Activated CD4-positive, alpha-beta T cell treated with anti-CD3 and anti-CD28 coated beads for 48 hours (primary cell): Measurements from ENCODE around the gene CDH24.
"Not testable (repeated sequence)": the region's sequence is repeated elsewhere in the genome, so short reads cannot be mapped to it uniquely, and the experiment has no call there.

Source experiments
- DNase-seq: peaks from one replicate; pipeline ENCODE4 v3.0.0-alpha.2; 2020

The CDH24 gene

DNA sequence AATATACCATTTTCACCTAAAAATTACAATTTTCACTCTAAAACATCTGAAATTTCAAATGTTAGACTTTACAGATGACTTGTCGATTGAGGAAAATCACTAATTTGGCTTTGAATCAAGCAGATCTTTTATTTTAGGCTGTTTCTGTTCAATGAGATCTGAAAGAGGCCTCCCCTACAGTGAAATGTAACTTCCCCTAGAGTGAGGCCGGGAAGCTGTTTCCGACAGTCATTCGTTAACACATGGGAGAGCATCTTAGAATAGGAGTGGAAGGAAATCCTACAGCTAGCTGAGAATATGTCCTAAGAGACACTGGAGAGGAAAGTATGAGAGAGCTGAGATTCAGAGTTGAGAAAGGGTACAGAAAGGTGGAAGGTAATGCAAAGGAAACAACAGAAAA lies 41.7 kb downstream of the CDH24 start:
- no peak for DNase-seq

DNA sequence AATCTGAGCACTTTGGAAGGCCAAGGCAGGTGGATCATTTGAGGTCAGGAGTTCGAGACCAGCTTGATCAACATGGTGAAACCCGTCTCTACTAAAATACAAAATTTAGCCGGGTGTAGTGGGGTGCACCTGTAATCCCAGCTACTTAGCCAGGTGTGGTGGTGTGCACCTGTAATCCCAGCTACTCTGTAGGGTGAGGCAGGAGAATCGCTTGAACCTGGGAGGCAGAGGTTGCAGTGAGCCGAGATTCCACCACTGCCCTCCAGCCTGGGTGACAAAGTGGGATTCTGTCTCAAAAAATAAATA lies 43.6 kb downstream of the CDH24 start:
- DNase-seq = not testable (repeated sequence)

DNA sequence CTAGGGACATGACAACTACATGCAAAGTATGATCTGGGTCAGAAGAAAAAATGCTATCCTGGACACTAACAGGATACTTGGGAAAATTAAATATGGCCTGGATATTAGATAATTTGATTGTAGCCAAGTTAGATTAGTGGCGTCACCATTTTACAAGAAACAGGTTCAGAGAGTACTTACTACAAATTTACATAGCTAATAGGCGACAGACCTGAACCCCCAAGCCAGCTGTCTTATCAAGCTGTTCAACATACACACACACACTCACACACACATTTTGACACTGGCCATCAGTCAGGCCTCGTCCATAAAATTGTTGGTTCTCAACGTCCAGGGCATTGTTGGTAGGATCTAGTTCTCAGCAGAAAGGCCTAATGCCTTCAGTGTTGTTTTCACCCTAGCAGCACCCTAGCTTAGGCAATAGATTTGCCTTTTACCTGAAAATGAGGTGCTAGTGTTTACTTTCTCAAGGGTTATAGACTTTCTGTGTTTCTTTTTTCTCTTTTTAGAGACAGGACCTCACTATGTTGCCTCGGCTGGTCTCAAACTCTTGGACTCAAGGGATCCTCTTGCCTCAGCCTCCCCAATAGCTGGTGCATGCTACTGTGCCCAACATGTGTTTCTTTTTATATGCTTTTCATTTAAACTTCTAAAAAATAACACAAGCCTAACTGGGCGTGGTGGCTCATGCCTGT lies 44.1 kb downstream of the CDH24 start:
- DNase-seq = no peak

DNA sequence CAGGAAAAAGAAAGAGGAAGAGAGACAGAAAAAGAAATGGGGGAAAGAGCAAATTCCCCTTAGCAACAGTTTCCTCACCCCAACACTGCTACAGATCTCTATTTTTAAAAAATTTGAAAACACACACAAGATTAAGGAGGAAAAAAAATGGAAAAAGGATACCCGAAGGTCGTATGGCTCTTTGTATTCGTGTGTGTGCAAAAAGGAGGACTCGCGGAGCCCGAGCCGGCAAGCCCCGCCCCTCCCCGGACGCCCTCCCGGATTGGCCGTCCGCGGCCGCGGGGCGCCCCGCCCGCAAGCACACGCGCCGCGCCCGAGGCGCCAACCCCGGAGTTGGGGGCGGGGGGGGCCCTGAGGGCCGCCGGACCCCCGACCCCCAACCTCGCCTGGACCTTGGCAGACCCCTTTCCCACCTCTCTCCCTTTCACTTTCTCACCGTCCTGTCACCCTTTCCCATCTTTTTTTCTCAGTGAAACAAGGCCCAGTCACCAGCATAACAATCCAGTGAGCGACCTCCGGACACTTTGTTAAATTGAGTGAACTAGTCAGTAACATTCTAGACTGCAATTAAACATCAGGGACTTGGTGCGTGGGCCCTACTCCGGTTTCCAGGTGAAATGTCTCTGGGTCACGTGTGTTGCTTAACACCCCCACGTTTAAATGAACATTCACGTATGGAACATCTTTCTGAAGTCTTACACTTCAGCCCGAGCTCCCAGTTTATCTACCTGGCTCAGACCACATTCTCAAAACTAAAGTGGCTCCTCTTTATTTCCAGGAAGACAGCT lies 47.2 kb downstream of the CDH24 start, which contains the start of gene C14orf93:
Gene C14orf93 (minus strand): TSS at position 205 of the 788 bp plus-strand sequence. CDS start 11,120 bp downstream, outside the sequence.
- peak; percentile 89 for DNase-seq

DNA sequence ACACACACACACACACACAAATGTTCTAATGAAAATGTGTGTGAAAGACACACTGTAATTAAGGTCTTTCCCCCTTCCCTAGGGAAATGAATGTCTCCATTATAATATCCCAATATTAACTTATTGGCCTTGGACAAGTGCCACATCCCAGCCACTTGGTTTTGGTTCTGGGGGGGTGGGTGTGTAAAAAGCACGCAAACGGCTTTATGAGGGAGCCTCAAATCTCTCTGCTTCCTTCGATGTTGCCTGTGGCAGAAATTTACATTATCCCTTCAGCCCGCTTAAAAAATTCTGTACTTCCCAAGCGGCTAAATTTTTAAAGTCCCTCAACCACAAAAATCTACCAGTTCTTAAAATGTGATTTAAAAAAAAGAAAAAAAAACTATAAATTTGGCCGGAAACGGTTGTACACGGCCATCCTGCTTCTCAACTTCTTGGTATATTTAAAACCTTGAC lies 47.8 kb downstream of the CDH24 start:
- DNase-seq = no peak

DNA sequence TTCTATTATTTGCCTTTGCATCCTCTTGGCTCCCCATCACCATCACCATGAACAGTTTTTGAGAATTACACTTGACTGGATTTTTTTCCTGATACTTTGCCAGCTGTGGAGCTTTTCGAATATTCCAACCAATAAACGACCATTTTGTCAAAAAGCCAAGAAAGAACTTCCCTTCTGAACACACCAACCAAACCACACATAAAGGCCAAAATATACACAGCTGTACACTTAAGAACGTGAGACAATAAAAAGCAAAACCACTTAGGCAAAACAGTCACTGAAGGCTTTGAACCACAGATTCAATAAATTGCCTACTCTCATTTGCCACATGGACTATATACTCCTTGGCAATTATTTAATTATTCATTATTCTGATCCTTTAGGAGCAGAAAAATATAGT lies 48.5 kb downstream of the CDH24 start:
- no peak for DNase-seq

DNA sequence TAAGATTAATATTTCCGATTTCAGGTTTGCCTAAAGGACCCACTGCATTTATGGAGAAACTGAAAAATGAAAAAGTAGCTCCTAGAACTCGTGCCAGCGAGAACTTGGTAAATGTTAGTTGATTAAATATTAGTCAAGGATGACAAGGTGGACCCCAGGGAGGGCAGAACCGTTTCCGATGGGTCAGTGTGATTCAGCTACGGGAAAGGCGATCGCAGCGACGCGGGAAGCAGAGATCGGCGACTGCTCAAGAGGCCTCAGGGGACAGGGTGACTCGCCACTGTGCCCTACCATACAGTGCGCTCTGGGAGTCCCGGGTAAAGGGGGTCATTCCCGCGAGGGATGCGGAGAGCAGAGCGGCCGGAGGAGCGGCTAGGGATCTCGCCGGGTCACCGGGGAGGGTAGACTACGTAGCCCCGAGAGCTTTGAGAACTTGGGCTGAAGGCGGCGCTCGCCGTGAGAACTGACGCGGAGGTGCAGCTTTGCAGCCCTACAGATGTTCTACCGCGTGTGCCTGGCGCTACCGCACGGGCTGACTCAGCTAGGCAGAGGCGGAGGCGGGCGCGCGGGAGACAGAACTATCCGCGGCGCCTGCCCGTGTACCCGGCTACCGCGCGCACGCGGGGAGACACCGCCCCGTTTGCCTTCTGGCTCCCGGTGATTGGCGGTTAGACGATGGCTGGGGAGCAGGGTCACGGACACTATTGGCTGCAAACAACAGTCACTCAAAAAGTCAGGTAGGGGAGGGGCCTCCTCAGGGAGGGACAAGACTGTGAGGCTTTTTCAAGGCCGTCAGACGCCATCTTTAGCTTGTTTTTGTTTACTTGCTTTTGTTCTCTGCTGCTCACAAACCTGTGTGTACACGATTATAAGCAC lies 50.5 kb downstream of the CDH24 start:
- DNase-seq = peak; percentile 98

DNA sequence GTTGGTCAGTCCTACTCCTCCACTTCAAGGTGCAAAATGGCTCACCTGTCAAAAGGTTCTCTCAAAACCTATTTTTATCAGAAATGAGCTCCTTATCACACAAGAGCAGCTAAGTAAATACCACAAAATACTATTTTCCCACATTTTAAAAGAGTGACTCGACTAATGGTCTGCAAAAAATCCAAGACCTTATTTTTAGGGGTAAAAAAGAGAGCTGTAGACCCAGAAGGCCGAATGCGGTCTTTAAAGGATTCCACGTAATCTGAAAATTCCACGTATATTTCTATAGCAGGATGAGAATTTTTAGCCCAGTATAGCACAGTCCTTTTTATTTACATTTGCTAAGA lies 51.2 kb downstream of the CDH24 start:
- no peak for DNase-seq

DNA sequence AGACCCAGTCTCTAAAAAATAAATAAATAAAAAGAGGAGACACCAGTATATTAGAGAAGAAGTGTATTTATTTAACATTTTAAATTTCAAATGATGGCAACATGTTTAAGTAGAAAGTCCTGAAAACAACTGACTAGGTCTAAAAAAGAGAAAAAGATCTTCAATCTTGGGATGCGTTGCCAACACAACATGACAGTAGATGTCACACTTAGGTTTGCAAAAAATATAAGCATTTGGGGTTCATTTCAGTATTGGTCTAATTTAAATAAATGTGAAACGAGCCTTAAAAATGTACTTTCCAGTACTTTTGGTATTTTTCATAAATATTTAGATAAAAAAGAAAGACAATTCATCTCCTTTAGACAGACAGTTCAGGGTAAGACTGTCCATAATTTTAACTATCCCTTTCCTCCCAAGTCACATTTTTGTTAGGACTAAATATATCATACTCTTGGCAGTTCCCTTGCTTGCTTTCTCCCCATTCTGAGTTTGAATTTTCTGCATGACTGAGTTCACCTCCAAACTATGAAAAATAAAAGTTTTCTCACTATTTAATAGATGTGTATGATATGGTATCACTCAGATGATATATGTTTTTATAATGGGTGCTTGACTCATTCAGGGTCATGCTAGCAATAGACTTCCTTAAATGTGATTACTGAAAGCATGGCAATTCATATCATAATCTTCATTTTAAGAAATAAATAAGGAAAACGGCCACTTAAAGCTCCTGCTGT lies 51.7 kb downstream of the CDH24 start:
- DNase-seq = no peak

DNA sequence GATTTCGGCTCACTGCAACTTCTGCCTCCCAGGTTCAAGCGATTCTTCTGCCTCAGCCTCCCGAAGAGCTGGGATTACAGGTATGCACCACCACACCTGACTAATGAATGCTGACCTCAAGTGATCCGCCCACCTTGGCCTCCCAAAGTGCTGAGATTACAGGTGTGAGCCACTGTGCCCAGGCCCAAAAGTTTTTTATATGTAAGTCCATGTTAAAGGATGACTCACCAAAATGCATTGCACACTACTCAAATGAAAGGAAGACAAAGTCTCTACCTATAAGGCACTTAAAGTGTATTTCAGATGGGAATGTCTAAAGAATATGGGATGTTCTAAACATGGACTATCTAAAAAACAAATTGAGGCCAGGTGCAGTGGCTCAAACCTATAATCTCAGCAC lies 53.0 kb downstream of the CDH24 start:
- not testable (repeated sequence) for DNase-seq

DNA sequence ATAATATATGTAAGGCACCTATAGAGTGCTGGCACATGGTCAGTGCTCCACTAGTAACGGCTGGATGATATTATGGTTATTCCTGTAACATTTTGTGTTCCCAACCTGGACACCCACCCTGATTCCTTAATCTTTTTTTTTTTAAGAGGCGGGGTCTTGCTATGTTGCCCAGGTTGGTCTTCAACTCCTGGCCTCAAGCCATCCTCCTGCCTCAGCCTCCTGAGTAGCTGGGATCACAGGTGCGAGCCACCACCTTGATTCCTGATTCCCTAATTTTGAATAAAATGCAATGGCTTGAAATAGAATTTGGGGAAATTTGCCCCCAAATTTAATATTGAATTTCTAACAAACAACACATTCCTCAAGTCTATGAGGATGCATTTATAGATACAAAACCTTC lies 54.7 kb downstream of the CDH24 start:
- DNase-seq = no peak

DNA sequence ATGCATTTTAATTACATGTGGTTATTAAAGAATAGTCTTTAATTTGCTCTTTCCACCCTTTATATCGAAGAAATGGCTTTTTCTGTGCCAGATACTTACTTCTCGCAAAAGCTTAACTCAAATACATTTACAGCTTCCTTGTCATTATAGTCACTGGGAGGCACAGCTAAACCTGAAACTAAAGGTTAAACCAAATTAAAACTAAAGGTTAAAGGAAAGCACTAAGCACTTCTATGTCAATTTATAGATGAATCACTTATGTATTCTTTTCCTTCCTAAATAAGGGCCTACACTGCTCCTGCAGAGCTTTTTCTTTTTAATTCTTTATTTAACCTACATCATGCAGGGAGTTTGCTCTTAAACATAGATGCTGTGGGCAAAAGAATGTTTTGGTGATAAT lies 56.5 kb downstream of the CDH24 start:
- DNase-seq = no peak

DNA sequence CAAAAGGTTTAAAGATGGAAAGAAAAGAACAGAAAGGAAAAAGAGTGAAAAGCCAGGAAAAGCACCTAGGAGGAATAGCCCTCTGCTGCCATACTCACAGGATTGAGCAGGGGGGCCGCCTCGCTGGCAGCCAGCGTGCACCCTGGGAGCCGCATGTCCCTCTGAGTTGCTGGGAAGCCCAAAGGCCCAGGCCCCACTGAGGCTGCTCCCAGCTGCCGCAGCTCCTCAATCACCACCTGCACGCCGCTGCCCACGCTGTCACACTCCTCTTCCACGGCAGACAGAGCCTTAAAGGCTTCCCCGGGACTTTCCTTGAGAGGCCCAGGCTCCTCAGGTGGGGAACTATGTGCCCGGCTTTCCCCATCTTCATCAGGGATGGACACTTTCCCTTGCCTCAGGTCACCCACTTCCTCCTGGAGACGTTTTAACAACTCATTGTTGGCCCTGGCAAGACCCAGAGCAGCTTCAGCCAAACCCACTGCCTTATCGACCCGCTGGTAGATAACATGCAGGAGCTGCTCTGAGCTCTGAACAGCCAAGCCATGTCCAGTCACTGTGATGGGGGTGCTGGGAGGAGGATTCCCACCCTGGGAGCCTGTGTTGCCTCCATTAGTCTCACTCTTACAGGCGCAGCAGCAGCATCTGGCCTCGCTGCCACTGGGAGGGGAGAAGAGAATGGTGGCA lies 58.8 kb downstream of the CDH24 start:
- DNase-seq = no peak

DNA sequence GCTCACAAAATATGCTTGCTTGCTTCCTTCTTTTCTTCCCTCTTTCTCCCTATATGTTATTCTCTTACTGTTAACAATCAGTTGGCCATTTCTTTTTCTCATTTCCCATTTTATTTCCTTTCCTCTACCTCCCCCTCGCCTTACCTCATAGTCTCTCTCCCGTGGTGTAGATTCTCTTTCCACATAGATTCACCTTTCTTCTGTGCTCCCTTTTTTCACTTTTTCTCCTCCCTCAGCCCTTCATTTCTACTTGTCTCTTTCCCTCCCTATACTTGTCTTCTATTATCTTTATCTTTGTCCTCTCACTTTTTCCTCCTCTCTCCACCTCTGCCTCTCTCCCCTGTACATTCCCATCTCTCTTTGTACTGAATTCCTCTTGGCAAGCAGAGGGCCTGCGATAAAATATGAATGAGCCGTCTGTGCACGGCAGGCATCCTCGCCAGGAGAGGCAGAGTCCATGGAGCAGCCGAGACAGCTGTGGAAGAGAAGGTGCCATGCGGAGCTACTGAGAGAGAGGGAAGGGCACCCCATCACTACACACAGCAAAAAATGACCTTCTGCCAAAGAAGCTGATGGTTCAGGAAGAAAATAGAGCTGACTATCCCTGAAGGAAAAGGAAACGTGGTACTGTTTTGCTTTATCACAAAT lies 59.5 kb downstream of the CDH24 start:
- no peak for DNase-seq
